Measurements from ENCODE around the gene FMO1.

DNA sequence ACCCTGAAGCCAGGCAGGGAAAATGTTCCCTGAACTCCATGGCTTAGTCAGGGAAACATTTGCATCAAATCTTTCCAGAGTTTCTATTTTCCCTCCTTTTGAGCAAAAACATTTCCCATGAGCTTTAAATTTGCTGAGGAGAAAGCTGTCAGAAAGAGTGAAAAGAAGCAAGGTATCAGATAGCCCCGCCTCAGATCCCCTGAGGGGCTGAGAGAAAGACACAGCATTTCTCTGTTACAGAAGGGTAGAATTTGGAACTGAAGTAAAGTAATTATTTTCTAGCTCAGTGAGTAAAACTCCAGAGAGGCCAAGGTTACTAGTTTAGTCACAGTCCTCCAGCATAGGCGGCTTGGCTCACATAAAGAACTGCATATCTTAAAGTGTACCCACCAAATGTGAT is 10.6 kb downstream of the FMO1 start:
- TF ChIP-seq CTCF (IDR thresholded peaks at IDR 0.05; ENCODE audit: low read depth, low read length): no peak
- TF ChIP-seq EZH2phosphoT487 (IDR thresholded peaks at IDR 0.05; ENCODE audit: low read depth): no peak
